ENCODE results near the gene UBC.
"Not testable (repeated sequence)": the region's sequence is repeated elsewhere in the genome, so short reads cannot be mapped to it uniquely, and the experiment has no call there.

The UBC gene

GRCh38 chr12:124929649-124930419, 15.4 kb upstream of the UBC start:
- DNase-seq = no peak

- no peak for DNase-seq
These were observed 14.6 kb upstream of the UBC start for GRCh38 chr12:124928912-124929530.

GRCh38 chr12:124928095-124928911, 13.9 kb upstream of the UBC start:
- no peak for DNase-seq

GRCh38 chr12:124927201-124928094, 13.0 kb upstream of the UBC start:
- DNase-seq = peak; percentile 95

- not testable (repeated sequence) for DNase-seq
These were observed 11.3 kb upstream of the UBC start for GRCh38 chr12:124925782-124926181.

GRCh38 chr12:124925117-124925516, 10.7 kb upstream of the UBC start:
- no peak for DNase-seq

GRCh38 chr12:124923905-124924734, 9.7 kb upstream of the UBC start:
- DNase-seq = no peak

GRCh38 chr12:124921200-124922031, 7.0 kb upstream of the UBC start:
- DNase-seq = peak; percentile 81

GRCh38 chr12:124920353-124920935, 6.0 kb upstream of the UBC start:
- no peak for DNase-seq

GRCh38 chr12:124919521-124920352, 5.3 kb upstream of the UBC start:
- peak; percentile 70 for DNase-seq

- not testable (repeated sequence) for DNase-seq
These were observed 4.2 kb upstream of the UBC start for GRCh38 chr12:124918622-124918988.

- DNase-seq = no peak
These were observed 3.6 kb upstream of the UBC start for GRCh38 chr12:124917841-124918621.

- DNase-seq = peak; percentile 96
These were observed 2.8 kb upstream of the UBC start for GRCh38 chr12:124917135-124917840.

GRCh38 chr12:124916374-124917134, 2.1 kb upstream of the UBC start:
- DNase-seq = peak; percentile 49

- no peak for DNase-seq
These were observed 1.1 kb upstream of the UBC start for GRCh38 chr12:124915239-124916236.

Data from CD4-positive, alpha-beta T cell treated with Interleukin-10 for 1 hour (primary cell).